ENCODE results near the gene EOLA2. TPM values are rescaled to one million over a fixed set of nuclear protein-coding genes. Genes with fewer than 3 reads are reported as not detected.
"Not testable (repeated sequence)": the region's sequence is repeated elsewhere in the genome, so short reads cannot be mapped to it uniquely, and the experiment has no call there.

Gene EOLA2
- total and polyA plus RNA-seq, 2 experiments from 2014 or later: 24.7 to 36.4 TPM

DNA sequence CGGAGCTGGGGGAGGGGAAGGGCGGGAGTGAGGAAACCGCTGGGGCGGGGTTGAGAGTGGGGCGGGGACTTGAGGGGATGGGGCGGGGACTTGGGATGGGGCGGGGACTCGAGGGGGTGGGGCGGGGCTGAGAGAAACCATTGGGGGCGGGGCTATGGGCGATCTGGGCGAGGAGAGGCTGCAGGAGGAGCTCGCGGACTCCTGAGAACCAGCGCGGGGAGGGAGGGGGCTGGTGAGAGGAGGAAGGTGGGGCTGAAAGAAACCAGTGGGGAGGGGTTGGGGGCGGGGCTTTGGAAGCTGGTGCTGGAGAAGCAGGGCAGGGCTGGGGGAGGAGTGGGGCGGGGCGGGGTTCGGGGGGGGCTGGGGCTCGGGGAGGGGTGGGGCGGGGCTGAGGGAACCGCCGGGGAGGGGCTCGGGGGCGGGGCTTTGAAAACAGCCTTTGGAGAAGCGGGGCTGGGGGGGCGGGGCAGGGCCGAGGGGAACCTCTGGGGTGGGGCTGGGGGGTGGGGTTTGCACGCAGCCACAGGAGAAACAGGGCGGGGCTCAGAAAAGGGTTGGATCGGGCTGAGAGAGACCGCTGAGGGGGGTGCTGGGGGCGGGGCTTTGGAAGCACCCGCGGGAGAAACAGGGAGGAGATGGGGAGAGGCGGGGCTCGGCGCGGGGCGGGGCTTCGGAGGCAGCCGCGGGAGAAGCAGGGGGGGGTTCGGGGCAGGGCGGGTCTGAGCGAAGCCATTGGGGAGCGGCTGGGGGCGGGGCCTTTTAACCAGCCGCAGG is 777 bp upstream of the EOLA2 start:
- H3K4me3 ChIP-seq: peak overlapping the region; percentile 62
- no peaks in the 10 kb centered on the region for H3K36me3 ChIP-seq
- DNase-seq (ENCODE audit: low read depth in 1 of 2, low spot score in 1 of 2): peak; percentile 92 to 96
- no peaks in the 10 kb centered on the region for H3K9me3 ChIP-seq (ENCODE audit: low read depth)
- TF ChIP-seq, protein P1, sequence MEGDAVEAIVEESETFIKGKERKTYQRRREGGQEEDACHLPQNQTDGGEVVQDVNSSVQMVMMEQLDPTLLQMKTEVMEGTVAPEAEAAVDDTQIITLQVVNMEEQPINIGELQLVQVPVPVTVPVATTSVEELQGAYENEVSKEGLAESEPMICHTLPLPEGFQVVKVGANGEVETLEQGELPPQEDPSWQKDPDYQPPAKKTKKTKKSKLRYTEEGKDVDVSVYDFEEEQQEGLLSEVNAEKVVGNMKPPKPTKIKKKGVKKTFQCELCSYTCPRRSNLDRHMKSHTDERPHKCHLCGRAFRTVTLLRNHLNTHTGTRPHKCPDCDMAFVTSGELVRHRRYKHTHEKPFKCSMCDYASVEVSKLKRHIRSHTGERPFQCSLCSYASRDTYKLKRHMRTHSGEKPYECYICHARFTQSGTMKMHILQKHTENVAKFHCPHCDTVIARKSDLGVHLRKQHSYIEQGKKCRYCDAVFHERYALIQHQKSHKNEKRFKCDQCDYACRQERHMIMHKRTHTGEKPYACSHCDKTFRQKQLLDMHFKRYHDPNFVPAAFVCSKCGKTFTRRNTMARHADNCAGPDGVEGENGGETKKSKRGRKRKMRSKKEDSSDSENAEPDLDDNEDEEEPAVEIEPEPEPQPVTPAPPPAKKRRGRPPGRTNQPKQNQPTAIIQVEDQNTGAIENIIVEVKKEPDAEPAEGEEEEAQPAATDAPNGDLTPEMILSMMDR (IDR thresholded peaks at IDR 0.05; ENCODE audit: low read depth, low read length): no peak
- H3K27me3 ChIP-seq: no peaks in the 10 kb centered on the region
- H3K27ac ChIP-seq: peak overlapping the region; percentile 97
- no peaks in the 10 kb centered on the region for H3K4me1 ChIP-seq (ENCODE audit: low read depth)

- H3K27ac ChIP-seq: peak overlapping the region; percentile 93
- no peaks in the 10 kb centered on the region for H3K4me1 ChIP-seq (ENCODE audit: low read depth)
- no peak for DNase-seq (ENCODE audit: low read depth in 1 of 2, low spot score in 1 of 2)
Observed at GRCh38 chrX:149937871-149938426, 342 bp downstream of the EOLA2 start.

DNA sequence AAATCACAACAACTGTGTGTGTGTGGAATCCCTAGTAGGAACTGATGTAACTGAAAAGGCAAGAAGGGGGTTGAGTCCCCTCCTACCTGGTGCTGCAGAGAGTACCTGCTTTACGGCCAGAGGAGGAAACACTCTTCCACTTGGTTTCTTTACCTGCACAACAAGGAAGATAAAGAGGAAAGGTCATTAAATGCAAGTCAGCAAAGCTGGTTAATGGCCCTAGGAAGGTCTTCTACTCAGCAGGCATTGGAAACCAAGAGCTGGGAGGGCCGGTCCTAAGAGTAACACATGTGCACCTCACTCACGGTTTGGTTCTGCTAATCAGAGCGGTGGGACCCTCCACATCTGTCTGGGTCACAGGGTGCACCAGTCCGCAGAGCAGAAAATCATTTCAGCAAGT is 963 bp downstream of the EOLA2 start:
- DNase-seq (ENCODE audit: low read depth in 1 of 2, low spot score in 1 of 2); H3K36me3 ChIP-seq; H3K27me3 ChIP-seq; H3K4me1 ChIP-seq (ENCODE audit: low read depth); H3K9me3 ChIP-seq (ENCODE audit: low read depth): not testable (repeated sequence)
- Histone ChIP-seq H3K4me3 (peak overlapping the region; percentile 62), H3K27ac (peak overlapping the region; percentile 93)

More at GRCh38 chrX:149937871-149938426, 342 bp downstream of the EOLA2 start:
- Histone ChIP-seq H3K27me3 (no peaks in the 10 kb centered on the region), H3K36me3 (no peaks in the 10 kb centered on the region), H3K4me3 (peak overlapping the region; percentile 62), H3K9me3 (ENCODE audit: low read depth) (no peaks in the 10 kb centered on the region)
- TF ChIP-seq, protein P1 (IDR thresholded peaks at IDR 0.05; ENCODE audit: low read depth, low read length): no peak

- H3K4me3 ChIP-seq; DNase-seq (ENCODE audit: low read depth in 1 of 2, low spot score in 1 of 2); H3K27me3 ChIP-seq; H3K36me3 ChIP-seq; H3K4me1 ChIP-seq (ENCODE audit: low read depth); H3K9me3 ChIP-seq (ENCODE audit: low read depth); H3K27ac ChIP-seq: not testable (repeated sequence)
Observed at GRCh38 chrX:149933547-149933946, 4.7 kb downstream of the EOLA2 start.

DNA sequence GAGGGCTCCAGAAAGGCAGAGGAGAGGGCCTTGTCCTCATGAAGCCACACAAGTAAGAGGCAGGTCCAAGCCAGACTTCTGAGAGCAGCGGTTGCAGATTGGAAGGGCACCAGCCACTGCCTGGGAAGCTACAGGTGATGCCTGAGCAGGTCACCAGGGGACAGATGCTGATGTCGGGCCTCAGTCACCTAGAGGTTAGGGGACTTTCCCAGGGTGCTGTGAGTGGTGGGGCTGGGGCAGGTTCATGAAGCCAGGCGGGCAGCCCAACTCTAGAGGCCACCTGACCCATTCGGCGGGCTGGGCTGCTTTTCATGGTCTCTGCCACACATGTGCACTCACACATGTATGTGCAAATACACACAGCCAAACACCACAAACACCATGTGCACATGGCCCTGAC is 5.3 kb downstream of the EOLA2 start:
- H3K9me3 ChIP-seq (ENCODE audit: low read depth); H3K36me3 ChIP-seq; H3K4me3 ChIP-seq; H3K27me3 ChIP-seq; DNase-seq (ENCODE audit: low read depth in 1 of 2, low spot score in 1 of 2); H3K27ac ChIP-seq; H3K4me1 ChIP-seq (ENCODE audit: low read depth): not testable (repeated sequence)

- H3K9me3 ChIP-seq (ENCODE audit: low read depth); H3K27ac ChIP-seq; H3K36me3 ChIP-seq; H3K4me3 ChIP-seq; DNase-seq (ENCODE audit: low read depth in 1 of 2, low spot score in 1 of 2); H3K4me1 ChIP-seq (ENCODE audit: low read depth); H3K27me3 ChIP-seq: not testable (repeated sequence)
Observed at GRCh38 chrX:149932150-149932549, 6.1 kb downstream of the EOLA2 start.

DNA sequence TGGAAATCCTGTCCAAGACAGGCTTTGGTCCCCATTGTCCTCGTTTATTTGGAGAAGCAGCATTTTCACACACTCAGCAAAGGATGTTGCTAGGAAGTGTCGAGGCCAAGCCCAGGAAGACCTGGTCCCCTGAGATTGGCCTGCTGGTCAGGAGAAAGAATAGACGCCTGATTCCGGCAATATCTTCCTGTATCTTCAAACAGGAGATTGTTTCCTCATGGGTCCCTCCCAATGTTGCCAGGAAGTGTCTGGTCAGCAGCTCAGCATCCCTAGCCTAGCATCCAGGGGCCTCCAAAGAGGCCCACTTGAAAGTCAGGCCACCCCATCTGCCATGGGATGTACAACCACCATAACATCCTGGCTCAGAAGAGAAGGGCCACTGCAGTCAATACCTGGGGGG is 6.9 kb downstream of the EOLA2 start:
- H3K4me1 ChIP-seq (ENCODE audit: low read depth); DNase-seq (ENCODE audit: low read depth in 1 of 2, low spot score in 1 of 2); H3K27me3 ChIP-seq: not testable (repeated sequence)

DNA sequence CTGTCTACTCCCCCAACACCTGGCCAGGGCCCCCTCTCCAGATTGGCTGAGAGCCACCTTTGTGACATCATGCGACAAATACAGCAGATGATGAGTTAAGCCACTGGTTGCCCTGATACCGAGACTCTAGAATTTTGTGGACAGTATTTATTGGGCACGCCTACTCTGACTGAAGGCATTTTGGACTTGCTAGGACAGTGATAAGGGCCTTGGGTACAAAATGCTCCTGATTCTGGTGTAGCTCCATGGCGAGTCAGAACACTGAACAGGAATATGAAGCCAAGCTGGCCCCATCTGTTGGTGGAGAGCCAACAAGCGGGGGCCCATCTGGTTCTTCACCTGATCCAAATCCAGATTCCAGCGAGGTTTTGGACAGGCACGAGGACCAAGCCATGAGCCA is 8.9 kb downstream of the EOLA2 start, which contains the start of gene HSFX4:
TSS of gene HSFX4 (plus strand) at position 174 of the 400 bp plus-strand sequence. CDS start at position 246, 72 bp downstream.
- not testable (repeated sequence) for DNase-seq (ENCODE audit: low read depth in 1 of 2, low spot score in 1 of 2); H3K4me3 ChIP-seq; H3K27ac ChIP-seq; H3K36me3 ChIP-seq; H3K9me3 ChIP-seq (ENCODE audit: low read depth); H3K4me1 ChIP-seq (ENCODE audit: low read depth); H3K27me3 ChIP-seq

More for the DNA sequence above, 6.9 kb downstream of the EOLA2 start:
- H3K27ac ChIP-seq; H3K4me3 ChIP-seq; H3K9me3 ChIP-seq (ENCODE audit: low read depth); H3K36me3 ChIP-seq: not testable (repeated sequence)

DNA sequence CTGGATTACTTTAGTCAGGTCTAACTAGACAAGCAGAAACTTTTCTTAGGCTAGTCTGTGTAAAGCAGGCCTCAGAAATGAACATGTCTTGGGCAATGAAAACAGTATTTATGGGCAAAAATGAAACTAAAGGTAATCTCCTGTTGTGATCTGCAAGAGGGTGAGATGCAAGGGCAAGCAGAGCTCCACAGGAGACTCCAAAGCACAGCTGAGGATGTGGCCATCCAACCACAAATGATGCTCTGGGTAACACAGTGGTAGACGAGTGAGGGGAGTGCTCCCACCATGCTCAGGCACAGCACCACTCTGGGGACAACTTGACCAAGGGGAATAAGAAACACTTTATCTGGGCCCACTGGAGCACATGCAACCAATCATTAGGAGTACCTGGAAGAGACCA is 9.7 kb downstream of the EOLA2 start:
- DNase-seq (ENCODE audit: low read depth in 1 of 2, low spot score in 1 of 2); H3K36me3 ChIP-seq; H3K27me3 ChIP-seq; H3K4me3 ChIP-seq; H3K9me3 ChIP-seq (ENCODE audit: low read depth); H3K4me1 ChIP-seq (ENCODE audit: low read depth); H3K27ac ChIP-seq: not testable (repeated sequence)

DNA sequence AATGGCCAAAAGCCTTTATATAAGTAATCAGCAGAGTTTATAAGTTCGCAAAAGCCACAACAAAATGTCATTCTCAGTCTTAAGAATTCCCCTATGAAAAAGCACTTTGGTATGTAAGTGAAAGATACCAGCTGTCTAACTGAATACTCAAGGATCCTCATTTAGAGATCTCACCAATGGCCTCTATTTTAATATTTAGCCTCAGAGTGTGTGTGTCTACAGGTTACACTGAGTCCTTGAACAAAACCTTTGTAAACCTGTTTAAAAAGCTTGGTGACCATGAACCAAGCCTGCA is 10.4 kb downstream of the EOLA2 start:
- not testable (repeated sequence) for H3K27ac ChIP-seq; H3K36me3 ChIP-seq; H3K9me3 ChIP-seq (ENCODE audit: low read depth); H3K27me3 ChIP-seq; H3K4me1 ChIP-seq (ENCODE audit: low read depth); DNase-seq (ENCODE audit: low read depth in 1 of 2, low spot score in 1 of 2); H3K4me3 ChIP-seq

DNA sequence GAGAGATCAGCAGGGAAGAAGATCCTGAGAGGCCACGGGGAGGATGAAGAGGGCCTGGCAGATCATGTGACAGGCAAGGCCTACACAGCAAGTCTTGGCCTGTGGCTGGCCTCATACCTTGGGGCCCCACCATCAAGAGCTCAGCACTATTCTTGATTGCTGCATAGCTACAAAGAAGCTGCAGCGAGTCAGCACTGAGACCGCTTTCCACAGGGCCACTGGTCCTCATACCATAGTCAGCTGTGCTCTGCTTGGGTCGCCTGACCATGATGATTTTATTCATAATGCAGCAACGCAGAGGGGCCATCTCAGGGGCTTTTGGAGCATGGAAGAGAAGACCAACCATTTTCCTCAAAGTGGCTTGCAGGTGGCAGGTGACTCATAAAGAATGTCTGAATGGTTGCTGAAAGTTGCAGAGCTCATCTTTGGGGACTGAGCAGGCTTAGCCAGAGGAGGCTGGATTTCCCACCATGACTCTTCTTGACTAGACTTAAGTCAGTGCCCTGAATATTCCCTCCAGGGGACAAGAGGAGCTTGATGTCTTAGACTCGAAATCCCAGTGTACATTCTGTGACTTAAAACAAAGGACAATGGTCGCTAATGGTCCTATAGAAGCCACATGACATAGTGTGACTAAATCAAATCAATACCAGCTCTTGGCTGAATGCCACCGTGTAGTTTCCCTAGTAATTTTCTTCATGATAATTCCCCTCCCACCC is 10.9 kb downstream of the EOLA2 start:
- not testable (repeated sequence) for DNase-seq (ENCODE audit: low read depth in 1 of 2, low spot score in 1 of 2); H3K4me3 ChIP-seq; H3K27ac ChIP-seq; H3K27me3 ChIP-seq; H3K36me3 ChIP-seq; H3K9me3 ChIP-seq (ENCODE audit: low read depth); H3K4me1 ChIP-seq (ENCODE audit: low read depth)

DNA sequence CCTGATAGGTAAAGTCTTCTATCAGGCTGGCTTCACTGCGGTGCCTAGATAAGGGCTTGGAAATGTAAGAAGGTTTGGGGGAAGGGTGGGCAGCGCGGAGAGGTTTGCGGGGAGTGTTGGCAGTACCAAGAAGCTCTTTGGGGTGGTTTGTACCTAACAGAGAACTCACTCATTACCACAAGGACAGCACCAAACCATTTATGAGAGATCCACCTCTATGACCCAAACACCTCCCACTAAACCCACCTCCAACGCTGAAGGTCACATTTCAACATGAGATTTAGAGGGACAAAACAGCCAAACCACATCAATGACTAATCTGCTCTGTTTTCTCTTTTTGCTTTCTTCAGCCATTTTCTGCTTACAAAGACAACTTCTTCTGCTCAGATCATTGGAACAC is 13.9 kb downstream of the EOLA2 start:
- H3K9me3 ChIP-seq (ENCODE audit: low read depth); H3K4me1 ChIP-seq (ENCODE audit: low read depth); H3K27ac ChIP-seq; H3K4me3 ChIP-seq; H3K36me3 ChIP-seq; H3K27me3 ChIP-seq; DNase-seq (ENCODE audit: low read depth in 1 of 2, low spot score in 1 of 2): not testable (repeated sequence)

Measured in cardiac muscle cell (in vitro differentiated cells and primary cell).